Brain microvascular endothelial cell (primary cell): Measurements from ENCODE around the gene KIAA1328.

Experiments
- DNase-seq: peaks from one replicate; pipeline ENCODE4 v3.0.0-alpha.2; 2020
- H3K27ac ChIP-seq: fragments of 250-450 bp; sonication (Bioruptor Pico); 2 replicates; pipeline ENCODE4 v1.5.1; 2020; ENCODE audit warnings: mild to moderate bottlenecking, moderate library complexity
- H3K27me3 ChIP-seq: fragments of 250-450 bp; sonication (Bioruptor Pico); replicated peaks from 2 replicates; pipeline ENCODE4 v1.5.1; 2020; ENCODE audit warnings: mild to moderate bottlenecking
- H3K36me3 ChIP-seq: fragments of 250-450 bp; sonication (Bioruptor Pico); replicated peaks from 2 replicates; pipeline ENCODE4 v1.5.1; 2020; ENCODE audit warnings: mild to moderate bottlenecking
- H3K4me3 ChIP-seq: 2 replicates; pipeline ENCODE4 v1.5.1; 2011; ENCODE audit warnings: low read depth, mild to moderate bottlenecking, control low read depth, low read length, moderate library complexity
- CTCF ChIP-seq: IDR thresholded peaks from 2 replicates; pipeline ENCODE4 v1.5.1; 2011; ENCODE audit warnings: low read depth, mild to moderate bottlenecking, moderate library complexity, low read length, control low read depth, inconsistent platforms; ENCODE audit errors: missing control alignments
- in situ Hi-C: cut with HindIII; loops from 2 replicates; pipeline ENCODE4 v1.10.0; 2017; ENCODE audit warnings: low sequenced_read_pairs, low pct_ligation_motif_present

KIAA1328 gene

GRCh38 chr18:37231251-37231650 lies 402.3 kb downstream of the KIAA1328 start:
- TF ChIP-seq CTCF, result no peak
- in situ Hi-C loops, result no loop called here

GRCh38 chr18:37235583-37235982 lies 406.7 kb downstream of the KIAA1328 start:
- in situ Hi-C loops, result no loop called here
- H3K27me3 ChIP-seq, result no peaks in the 10 kb centered on the region
- no peak for DNase-seq
- no peak for TF ChIP-seq CTCF
- H3K27ac ChIP-seq, result no peak overlapping the region
- no peaks in the 10 kb centered on the region for H3K36me3 ChIP-seq
- no peak overlapping the region for H3K4me3 ChIP-seq

More at GRCh38 chr18:37231251-37231650, 402.3 kb downstream of the KIAA1328 start:
- H3K36me3 ChIP-seq, result no peaks in the 10 kb centered on the region
- H3K4me3 ChIP-seq, result no peak overlapping the region
- DNase-seq, result no peak
- no peak overlapping the region for H3K27ac ChIP-seq
- no peaks in the 10 kb centered on the region for H3K27me3 ChIP-seq

DNA sequence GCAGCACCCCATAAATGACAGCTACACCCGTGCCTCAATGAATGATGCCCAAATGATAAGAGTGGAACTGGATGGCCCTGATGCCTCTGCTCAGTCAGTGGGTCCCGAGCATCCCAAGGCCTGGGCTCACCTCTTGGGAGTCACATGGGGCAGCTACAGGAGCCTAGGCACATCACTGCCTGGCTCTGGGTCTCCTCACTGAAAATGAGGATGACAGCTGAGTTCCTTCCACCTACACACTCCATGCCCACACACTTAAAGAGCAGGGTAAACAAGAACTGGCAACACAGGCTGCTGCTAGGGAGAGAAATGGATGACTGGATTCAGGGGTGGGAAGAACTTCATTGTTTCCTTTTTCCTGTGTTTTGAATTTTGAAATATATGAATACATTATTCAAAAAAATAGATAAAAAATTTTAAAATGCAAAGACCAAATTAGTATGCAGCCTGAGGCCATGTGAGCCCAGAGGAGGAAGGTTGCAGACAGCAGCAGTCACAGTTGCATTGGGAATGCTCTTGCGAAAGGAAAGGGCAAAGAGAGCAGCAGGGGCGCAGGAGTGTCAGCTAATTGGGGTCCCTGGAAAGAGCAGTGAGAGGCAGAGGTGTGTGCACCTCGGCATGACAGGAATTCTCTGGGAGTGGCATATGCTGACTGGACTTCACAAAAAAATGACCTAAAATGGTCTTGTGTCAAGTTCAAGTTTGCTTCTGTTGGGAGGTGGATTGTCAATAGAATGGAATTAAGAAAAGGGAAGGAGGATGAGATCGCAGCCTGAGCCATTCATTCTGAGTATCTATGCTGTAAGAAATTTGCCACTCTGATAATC lies 409.6 kb downstream of the KIAA1328 start:
- peaks cover 7% of the 10 kb centered on the region for H3K27me3 ChIP-seq

GRCh38 chr18:37242091-37242490 lies 413.2 kb downstream of the KIAA1328 start:
- H3K27ac ChIP-seq, result no peak overlapping the region
- H3K4me3 ChIP-seq, result no peak overlapping the region
- in situ Hi-C loops, result no loop called here
- DNase-seq, result no peak
- H3K27me3 ChIP-seq, result peaks cover 7% of the 10 kb centered on the region
- no peaks in the 10 kb centered on the region for H3K36me3 ChIP-seq
- no peak for TF ChIP-seq CTCF

More for the DNA sequence above, 409.6 kb downstream of the KIAA1328 start:
- in situ Hi-C loops, result no loop called here
- Histone ChIP-seq H3K36me3 (no peaks in the 10 kb centered on the region), H3K4me3 (no peak overlapping the region), H3K27ac (no peak overlapping the region)
- no peak for DNase-seq
- no peak for TF ChIP-seq CTCF

GRCh38 chr18:37242826-37243560 lies 414.1 kb downstream of the KIAA1328 start:
- no peak for TF ChIP-seq CTCF
- no peak overlapping the region for H3K4me3 ChIP-seq
- in situ Hi-C loops, result no loop called here
- H3K27me3 ChIP-seq, result peaks cover 7% of the 10 kb centered on the region
- no peaks in the 10 kb centered on the region for H3K36me3 ChIP-seq
- no peak for DNase-seq
- H3K27ac ChIP-seq, result no peak overlapping the region
